ENCODE measurements around the gene ZSCAN31. TPM values are rescaled to one million over a fixed set of nuclear protein-coding genes. Genes with fewer than 3 reads are reported as not detected.

The ZSCAN31 gene
- total RNA-seq, 1 experiment from 2014 or later = 10.1 TPM

DNA sequence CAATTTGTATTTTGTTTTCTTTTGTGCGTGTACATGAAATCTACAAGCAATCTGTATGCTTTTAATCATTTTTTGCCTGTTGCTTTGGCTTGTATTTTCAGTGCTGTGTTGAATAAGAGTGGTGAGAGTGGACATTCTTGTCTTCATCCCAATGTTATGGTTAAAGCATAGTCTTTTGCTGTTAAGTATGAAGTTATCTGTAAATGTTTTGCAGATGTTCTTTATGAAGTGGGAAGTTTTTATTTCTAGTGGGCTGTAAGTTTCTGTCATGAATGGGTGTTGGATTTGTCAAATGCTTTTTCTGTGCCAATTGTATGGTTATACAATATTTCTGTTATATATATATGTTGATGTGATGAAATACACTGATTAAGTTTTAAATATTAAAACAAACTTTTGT, 38.0 kb upstream of the ZSCAN31 start:
- no peak overlapping the region for H3K4me3 ChIP-seq (replicated peaks in 1 of 2; ENCODE audit: low read depth in 1 of 2, low read length in 2 of 2)
- TF ChIP-seq EZH2 (IDR thresholded peaks at IDR 0.05) = no peak
- no peak for DNase-seq (ENCODE audit: low read depth, low spot score)
- H3K4me1 ChIP-seq (ENCODE audit: control insufficient read depth in 1 of 2, insufficient read depth in 2 of 2, low read length in 2 of 2) = no peaks in the 10 kb centered on the region
- H3K9me3 ChIP-seq (ENCODE audit: control insufficient read depth in 1 of 2, insufficient read depth in 1 of 2, low read depth in 1 of 2, low read length in 2 of 2) = no peaks in the 10 kb centered on the region
- H4K20me1 ChIP-seq (ENCODE audit: insufficient read depth) = no peaks in the 10 kb centered on the region
- ChIA-PET RAD21 (ENCODE audit: low non-redundant PET in 1 of 2, low total read pairs in 2 of 2, uncharacterized antibody in 2 of 2, unreplicated experiment in 2 of 2) (no interaction called here), CTCF (no interaction called here), POLR2A (no interaction called here)
- H3K9ac ChIP-seq (ENCODE audit: low read length) = no peak overlapping the region
- H3K27ac ChIP-seq (ENCODE audit: low read depth, low read length) = no peak overlapping the region
- intact Hi-C loops (cut with micrococcal nuclease) = no loop called here
- H3K4me2 ChIP-seq (ENCODE audit: low read length) = no peak overlapping the region
- H3K36me3 ChIP-seq (ENCODE audit: control insufficient read depth in 1 of 2, insufficient read depth in 2 of 2, low read length in 2 of 2) = no peaks in the 10 kb centered on the region
- no peaks in the 10 kb centered on the region for H3K27me3 ChIP-seq (ENCODE audit: insufficient read depth, low read length)
- BruUV-seq (replicated peaks) = no TSS peak
- no peak overlapping the region for H2AFZ ChIP-seq (ENCODE audit: low read depth, low read length, poor library complexity, severe bottlenecking)
- H3K9me2 ChIP-seq (ENCODE audit: insufficient read depth) = no peaks in the 10 kb centered on the region
- no peak for ATAC-seq
- H3K79me2 ChIP-seq (ENCODE audit: insufficient read depth, low read length) = no peaks in the 10 kb centered on the region

DNA sequence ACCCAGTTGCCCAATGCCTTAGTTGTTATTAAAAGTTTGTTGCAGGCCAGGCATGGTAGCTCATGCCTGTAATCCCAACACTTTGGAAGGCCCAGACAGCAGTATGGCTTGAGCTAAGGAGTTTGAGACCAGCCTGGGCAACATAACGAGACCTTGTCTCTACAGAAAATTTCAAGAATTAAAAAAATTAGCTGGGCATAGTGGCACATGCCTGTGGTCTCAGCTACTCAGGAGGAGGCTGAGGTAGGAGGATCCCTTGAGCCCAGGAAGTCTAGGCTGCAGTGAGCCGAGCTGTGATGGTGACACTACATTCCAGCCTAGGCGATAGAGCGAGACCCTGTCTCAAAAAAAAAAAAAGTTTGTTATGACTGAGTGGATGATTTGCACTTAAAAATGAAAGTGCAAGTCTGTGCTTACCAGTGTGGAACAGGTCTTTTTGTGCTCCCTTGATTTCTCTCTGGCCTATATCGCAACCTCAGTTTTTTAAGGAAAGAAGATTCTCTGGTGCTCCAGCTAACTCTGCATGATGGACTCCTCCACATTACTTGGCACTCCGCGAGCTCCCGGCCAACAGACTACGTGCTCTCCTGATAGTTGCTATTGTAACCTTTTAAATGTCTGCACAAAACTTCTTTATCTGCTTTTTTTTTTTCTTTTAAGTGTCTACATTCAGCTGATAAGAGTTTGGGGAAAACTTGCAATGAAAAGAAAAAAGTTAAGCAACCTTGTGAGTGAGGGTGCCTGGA, 35.9 kb upstream of the ZSCAN31 start:
- Histone ChIP-seq H3K27me3 (ENCODE audit: insufficient read depth, low read length) (no peaks in the 10 kb centered on the region), H3K36me3 (ENCODE audit: control insufficient read depth in 1 of 2, insufficient read depth in 2 of 2, low read length in 2 of 2) (no peaks in the 10 kb centered on the region), H3K4me1 (ENCODE audit: control insufficient read depth in 1 of 2, insufficient read depth in 2 of 2, low read length in 2 of 2) (no peaks in the 10 kb centered on the region), H3K79me2 (ENCODE audit: insufficient read depth, low read length) (no peaks in the 10 kb centered on the region), H4K20me1 (ENCODE audit: insufficient read depth) (no peaks in the 10 kb centered on the region), H3K9ac (ENCODE audit: low read length) (no peak overlapping the region), H3K4me3 (replicated peaks in 1 of 2; ENCODE audit: low read depth in 1 of 2, low read length in 2 of 2) (no peak overlapping the region), H3K4me2 (ENCODE audit: low read length) (no peak overlapping the region), H3K9me2 (ENCODE audit: insufficient read depth) (no peaks in the 10 kb centered on the region), H2AFZ (ENCODE audit: low read depth, low read length, poor library complexity, severe bottlenecking) (no peak overlapping the region), H3K9me3 (ENCODE audit: control insufficient read depth in 1 of 2, insufficient read depth in 1 of 2, low read depth in 1 of 2, low read length in 2 of 2) (no peaks in the 10 kb centered on the region), H3K27ac (ENCODE audit: low read depth, low read length) (no peak overlapping the region)
- ChIA-PET RAD21 (ENCODE audit: low non-redundant PET in 1 of 2, low total read pairs in 2 of 2, uncharacterized antibody in 2 of 2, unreplicated experiment in 2 of 2) (no interaction called here), POLR2A (no interaction called here), CTCF (interaction anchor here (0.6 to 0.7 kb wide), 2 partner anchors 16 to 61 kb away, joined by 4 read pairs; no protein-coding TSS in a partner anchor)
- intact Hi-C loops (cut with micrococcal nuclease) = no loop called here
- DNase-seq (ENCODE audit: low read depth, low spot score) (no peak), ATAC-seq (no peak)
- no TSS peak for BruUV-seq (replicated peaks)
- TF ChIP-seq CEBPB (IDR thresholded peaks at IDR 0.05; ENCODE audit: low read depth) (no peak), ELF1 (IDR thresholded peaks at IDR 0.05; ENCODE audit: borderline replicate concordance, low read depth) (no peak), REST (IDR thresholded peaks at IDR 0.05; ENCODE audit: low read depth) (no peak), EZH2phosphoT487 (IDR thresholded peaks at IDR 0.05; ENCODE audit: borderline replicate concordance) (no peak), TCF7L2 (IDR thresholded peaks at IDR 0.05; ENCODE audit: borderline replicate concordance, extremely low read depth, insufficient read depth, insufficient read length) (no peak), EGR1 (IDR thresholded peaks at IDR 0.05; ENCODE audit: low read depth) (no peak), CTCF (IDR thresholded peaks at IDR 0.05 in 2 of 3, conservative IDR thresholded peaks at IDR 0.05 in 1 of 3; ENCODE audit: borderline replicate concordance in 1 of 3, insufficient read depth in 1 of 3, low read depth in 2 of 3, low read length in 2 of 3) (no peak), RAD21 (IDR thresholded peaks at IDR 0.05; ENCODE audit: low read depth) (no peak), EZH2 (IDR thresholded peaks at IDR 0.05) (no peak), YY1 (IDR thresholded peaks at IDR 0.05; ENCODE audit: extremely low read depth, insufficient replicate concordance, low read depth, low read length) (no peak), ZNF274 (IDR thresholded peaks at IDR 0.05; ENCODE audit: low read depth, low read length) (no peak), SRF (IDR thresholded peaks at IDR 0.05; ENCODE audit: low read depth) (no peak), FOSL1 (IDR thresholded peaks at IDR 0.05; ENCODE audit: low read depth) (no peak)
